ENCODE results near the gene RDX.

RDX gene

GRCh38 chr11:110131386-110132123, 164.9 kb downstream of the RDX start:
- Histone ChIP-seq H3F3A (ENCODE audit: low read depth) (no peaks in the 10 kb centered on the region), H3K9ac (ENCODE audit: low read depth, low read length, poor library complexity, severe bottlenecking) (no peak overlapping the region), H3K27me3 (ENCODE audit: insufficient read depth, low read length, poor library complexity, severe bottlenecking) (no peaks in the 10 kb centered on the region), H3K9me3 (ENCODE audit: insufficient read depth, low read depth, low read length) (no peaks in the 10 kb centered on the region), H3K4me3 (ENCODE audit: low read length, poor library complexity, severe bottlenecking) (no peak overlapping the region), H3K36me3 (ENCODE audit: insufficient read depth, low read length) (no peaks in the 10 kb centered on the region), H4K20me1 (ENCODE audit: insufficient read depth, low read length, poor library complexity, severe bottlenecking) (no peaks in the 10 kb centered on the region), H2AFZ (ENCODE audit: low read length) (no peak overlapping the region), H3K79me2 (ENCODE audit: insufficient read depth, low read length) (no peaks in the 10 kb centered on the region), H3K4me2 (ENCODE audit: low read depth, low read length, poor library complexity, severe bottlenecking) (no peak overlapping the region), H3K4me1 (ENCODE audit: insufficient read depth, low read length, poor library complexity, severe bottlenecking) (peaks cover 7% of the 10 kb centered on the region), H3K9me2 (replicated peaks; ENCODE audit: low read depth, low read length) (no peaks in the 10 kb centered on the region)
- TF ChIP-seq CTCF (conservative IDR thresholded peaks at IDR 0.05; ENCODE audit: low read length) = no peak
- TF ChIP-seq EZH2phosphoT487 (IDR thresholded peaks at IDR 0.05; ENCODE audit: borderline replicate concordance) = no peak

- Histone ChIP-seq H3K27me3 (ENCODE audit: insufficient read depth, low read length, poor library complexity, severe bottlenecking) (no peaks in the 10 kb centered on the region), H3K9ac (ENCODE audit: low read depth, low read length, poor library complexity, severe bottlenecking) (no peak overlapping the region), H3K4me1 (ENCODE audit: insufficient read depth, low read length, poor library complexity, severe bottlenecking) (peaks cover 7% of the 10 kb centered on the region), H3F3A (ENCODE audit: low read depth) (no peaks in the 10 kb centered on the region), H3K9me3 (ENCODE audit: insufficient read depth, low read depth, low read length) (no peaks in the 10 kb centered on the region), H3K79me2 (ENCODE audit: insufficient read depth, low read length) (no peaks in the 10 kb centered on the region), H3K36me3 (ENCODE audit: insufficient read depth, low read length) (no peaks in the 10 kb centered on the region), H3K4me3 (ENCODE audit: low read length, poor library complexity, severe bottlenecking) (no peak overlapping the region), H2AFZ (ENCODE audit: low read length) (no peak overlapping the region), H3K4me2 (ENCODE audit: low read depth, low read length, poor library complexity, severe bottlenecking) (no peak overlapping the region), H3K9me2 (replicated peaks; ENCODE audit: low read depth, low read length) (no peaks in the 10 kb centered on the region), H4K20me1 (ENCODE audit: insufficient read depth, low read length, poor library complexity, severe bottlenecking) (no peaks in the 10 kb centered on the region)
- TF ChIP-seq CTCF (conservative IDR thresholded peaks at IDR 0.05; ENCODE audit: low read length) (no peak), EZH2phosphoT487 (IDR thresholded peaks at IDR 0.05; ENCODE audit: borderline replicate concordance) (no peak)
These were observed 165.7 kb downstream of the RDX start for GRCh38 chr11:110130642-110131238.

GRCh38 chr11:110128161-110128560, 168.3 kb downstream of the RDX start:
- Histone ChIP-seq H3K4me1 (ENCODE audit: insufficient read depth, low read length, poor library complexity, severe bottlenecking) (peaks cover 7% of the 10 kb centered on the region), H3K79me2 (ENCODE audit: insufficient read depth, low read length) (no peaks in the 10 kb centered on the region), H3K9me2 (replicated peaks; ENCODE audit: low read depth, low read length) (no peaks in the 10 kb centered on the region), H4K20me1 (ENCODE audit: insufficient read depth, low read length, poor library complexity, severe bottlenecking) (no peaks in the 10 kb centered on the region), H3K4me2 (ENCODE audit: low read depth, low read length, poor library complexity, severe bottlenecking) (no peak overlapping the region), H3K27me3 (ENCODE audit: insufficient read depth, low read length, poor library complexity, severe bottlenecking) (no peaks in the 10 kb centered on the region), H3K9me3 (ENCODE audit: insufficient read depth, low read depth, low read length) (no peaks in the 10 kb centered on the region), H3K4me3 (ENCODE audit: low read length, poor library complexity, severe bottlenecking) (no peak overlapping the region), H2AFZ (ENCODE audit: low read length) (peak overlapping the region; percentile 13; the same call in 1 of the 2 replicates), H3K36me3 (ENCODE audit: insufficient read depth, low read length) (no peaks in the 10 kb centered on the region), H3F3A (ENCODE audit: low read depth) (no peaks in the 10 kb centered on the region), H3K9ac (ENCODE audit: low read depth, low read length, poor library complexity, severe bottlenecking) (no peak overlapping the region)
- no peak for TF ChIP-seq CTCF (conservative IDR thresholded peaks at IDR 0.05; ENCODE audit: low read length)
- TF ChIP-seq EZH2phosphoT487 (IDR thresholded peaks at IDR 0.05; ENCODE audit: borderline replicate concordance) = no peak
